LoVo (cell line): ENCODE results near the gene NALCN.

Source experiments
- DNase-seq: peaks from one replicate; pipeline ENCODE4 v3.0.0-alpha.2; 2016; ENCODE audit warnings: low spot score

NALCN gene

DNA sequence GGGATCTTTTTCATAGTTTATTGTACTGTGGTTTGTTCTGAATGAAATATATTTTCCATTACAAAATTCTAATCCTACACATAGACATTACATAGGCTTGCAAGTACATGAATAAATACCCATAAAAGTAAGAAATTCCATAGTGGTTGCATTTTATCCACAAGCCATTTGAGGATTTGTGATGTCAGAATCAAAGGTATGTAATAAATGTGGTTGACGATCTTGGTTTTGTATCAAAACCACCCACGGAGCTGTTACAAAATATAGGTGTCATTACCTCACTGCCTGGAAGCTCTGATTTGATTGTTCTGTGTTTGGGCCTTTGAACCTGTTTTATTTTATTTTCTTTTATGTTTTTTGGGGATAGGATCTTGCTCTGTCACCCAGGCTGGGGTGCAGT, 125.1 kb downstream of the NALCN start:
- no peak for DNase-seq

- DNase-seq, result no peak
Measured at GRCh38 chr13:101289764-101290163, 126.5 kb downstream of the NALCN start.

DNA sequence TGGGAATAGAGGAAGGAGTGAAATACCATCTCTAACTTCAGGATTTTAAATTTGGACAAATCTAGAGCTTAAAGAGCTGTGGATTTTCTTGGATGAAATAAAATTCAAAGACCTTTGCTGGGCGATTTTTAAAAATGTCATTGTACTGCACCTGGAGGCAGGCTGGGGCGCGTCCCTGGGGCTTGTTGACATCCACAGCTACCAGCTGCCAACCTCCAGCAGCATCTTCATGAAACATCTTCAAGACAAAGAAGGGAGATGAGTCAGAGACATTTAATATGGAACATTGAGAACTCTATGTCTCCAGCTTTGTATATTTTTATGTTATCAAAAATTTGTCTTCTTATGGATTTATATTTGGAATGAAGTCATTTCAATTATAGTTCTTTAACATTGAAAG, 132.5 kb downstream of the NALCN start:
- no peak for DNase-seq

DNA sequence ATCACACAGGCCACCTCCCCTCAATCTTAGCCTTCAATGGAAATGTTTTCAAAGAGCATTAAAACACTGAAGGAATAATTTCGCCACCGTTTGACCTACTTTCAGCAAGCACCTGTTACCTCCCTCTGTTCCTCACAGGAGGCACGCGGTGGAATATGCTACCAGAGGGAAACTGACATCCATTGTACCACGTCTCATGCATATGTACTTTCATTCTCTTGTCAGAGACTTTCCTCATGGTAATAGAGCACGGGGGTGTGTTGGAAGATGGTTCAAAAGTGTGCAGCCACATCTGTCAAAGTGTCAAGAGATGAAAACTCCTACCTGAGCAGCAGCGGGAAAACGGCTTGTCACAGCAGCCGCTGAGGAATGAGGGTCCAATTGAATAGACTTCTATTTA, 143.4 kb downstream of the NALCN start:
- DNase-seq, result no peak

GRCh38 chr13:101271681-101272245, 144.5 kb downstream of the NALCN start:
- DNase-seq, result no peak

GRCh38 chr13:101267656-101268055, 148.7 kb downstream of the NALCN start:
- DNase-seq, result no peak

- DNase-seq, result no peak
Measured at GRCh38 chr13:101265934-101266333, 150.4 kb downstream of the NALCN start.

DNA sequence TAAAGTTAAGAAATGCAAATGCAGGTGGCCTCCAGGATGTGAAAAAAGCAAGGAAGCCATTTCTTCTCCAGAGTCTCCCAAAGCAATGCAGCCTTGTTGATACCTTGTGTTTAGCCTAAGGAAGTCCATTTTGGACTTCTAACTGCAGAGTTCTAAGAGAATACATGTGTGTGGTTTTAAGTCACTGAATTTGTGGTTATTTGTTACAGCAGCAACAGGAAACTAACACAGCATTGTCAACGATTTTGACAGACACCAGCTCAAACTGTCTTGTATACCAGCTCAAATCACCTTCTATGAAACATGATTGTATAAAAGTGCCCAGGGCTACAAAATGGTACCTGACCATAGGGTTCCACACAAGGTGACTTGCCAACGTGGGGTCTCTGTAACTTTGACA, 151.4 kb downstream of the NALCN start:
- DNase-seq, result no peak

DNA sequence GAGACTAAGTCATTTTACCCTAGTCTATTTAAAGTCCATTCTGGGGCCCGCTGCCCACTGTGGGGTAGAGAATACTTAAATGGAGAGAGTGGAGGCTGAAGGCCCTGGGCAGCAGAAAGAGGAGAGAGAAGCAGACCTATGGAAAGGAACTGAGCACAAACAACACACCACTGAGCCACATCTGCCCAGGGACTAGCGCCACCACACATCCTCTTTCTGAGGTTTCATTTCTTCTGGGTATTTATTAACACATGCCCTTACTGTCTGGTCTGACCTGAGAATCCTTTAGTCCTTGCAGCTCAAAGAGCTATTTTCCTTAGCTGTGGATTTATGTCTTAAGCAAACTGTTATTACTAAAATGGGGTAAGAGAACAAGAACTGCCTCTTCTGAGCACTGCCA, 154.0 kb downstream of the NALCN start:
- DNase-seq, result no peak

DNA sequence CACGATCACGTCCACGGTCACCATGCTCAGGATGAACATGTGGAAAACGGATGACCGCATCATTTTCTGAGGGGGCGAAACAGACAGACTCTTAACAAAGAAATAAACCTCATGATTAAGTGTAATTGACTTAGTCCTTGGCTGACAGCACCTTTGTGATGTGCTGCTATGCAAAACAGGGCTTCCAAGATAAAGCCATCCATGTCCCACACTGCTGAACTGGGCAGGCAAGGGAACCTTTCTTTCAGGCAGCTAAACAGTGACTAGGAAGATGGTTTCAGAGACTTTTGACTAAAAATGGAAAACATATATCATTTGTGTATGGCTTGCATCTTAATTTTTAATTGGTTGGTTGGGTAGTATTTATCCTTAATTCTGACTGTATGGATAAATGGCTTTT, 157.8 kb downstream of the NALCN start:
- DNase-seq, result no peak

DNA sequence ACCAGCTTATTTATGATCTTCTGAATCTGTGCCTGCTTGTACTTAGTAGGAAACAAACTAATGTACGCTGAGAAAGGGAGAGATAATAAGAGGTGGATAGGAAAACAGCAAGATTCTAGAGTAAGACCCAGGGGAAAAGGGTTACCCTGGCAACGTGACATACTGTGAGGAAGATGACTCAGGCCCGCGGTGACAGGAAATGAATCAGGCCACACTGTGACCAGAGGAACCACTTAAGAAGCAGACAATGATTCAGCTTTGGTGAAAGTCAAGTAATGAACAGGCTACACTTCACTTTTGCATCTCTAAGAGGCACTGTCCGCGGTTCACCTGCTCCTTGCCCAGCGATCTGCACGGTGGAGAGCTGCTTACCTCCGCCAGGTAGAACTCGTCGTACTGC, 158.2 kb downstream of the NALCN start:
- DNase-seq, result peak; percentile 13

DNA sequence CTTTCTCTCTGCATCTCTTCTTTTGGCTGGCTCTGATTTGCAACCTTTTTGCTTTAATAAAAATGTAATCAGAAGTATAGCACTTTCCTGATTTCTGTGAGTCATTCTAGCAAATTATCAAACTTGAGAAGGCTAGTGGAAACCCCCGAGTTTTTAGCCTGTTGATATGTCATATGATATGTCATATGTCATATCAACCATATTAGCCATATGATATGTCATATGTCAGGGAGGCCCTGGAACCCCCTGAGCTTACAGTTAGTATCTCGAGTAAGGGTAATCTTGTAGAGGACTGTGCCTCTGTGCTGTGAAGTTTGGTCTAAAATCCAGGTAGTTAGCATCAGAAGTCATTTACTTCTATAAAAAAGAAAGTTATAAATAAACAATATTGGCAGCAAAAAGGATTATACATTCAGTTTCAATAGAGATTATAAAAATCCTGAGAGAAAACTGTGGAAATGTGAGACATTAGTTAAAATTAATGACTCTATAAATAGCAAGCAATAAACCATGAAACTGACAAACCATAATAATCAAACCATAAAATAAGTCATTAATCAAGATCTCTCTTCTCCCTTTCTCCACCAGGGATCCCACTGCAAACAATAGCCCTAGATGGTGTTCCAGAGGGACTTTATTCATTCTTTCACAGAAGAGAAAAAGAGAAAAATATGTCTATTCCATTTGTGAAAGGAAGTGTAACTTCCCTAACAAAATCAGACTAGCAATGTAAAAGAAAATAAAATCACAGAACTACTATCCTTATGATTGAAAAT, 167.4 kb downstream of the NALCN start:
- no peak for DNase-seq

DNA sequence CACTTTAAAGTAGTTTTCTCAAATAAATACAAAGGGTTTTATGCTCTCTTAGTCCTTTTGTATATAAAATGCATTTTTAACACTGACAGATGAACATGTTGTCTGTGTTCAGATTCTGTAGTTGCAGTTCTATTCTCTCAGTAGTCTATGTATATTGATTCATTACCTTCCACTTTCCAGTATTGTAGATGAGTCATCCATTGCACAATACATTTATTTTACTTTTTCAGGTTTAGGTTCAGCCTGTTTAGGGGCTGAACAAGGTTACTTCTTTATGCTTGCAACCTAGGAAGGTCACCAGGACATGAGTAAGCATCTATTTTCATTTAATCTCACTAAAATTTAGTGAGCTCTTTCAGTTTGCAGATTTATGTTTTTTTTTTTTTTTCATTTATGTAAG, 173.6 kb downstream of the NALCN start:
- no peak for DNase-seq

DNA sequence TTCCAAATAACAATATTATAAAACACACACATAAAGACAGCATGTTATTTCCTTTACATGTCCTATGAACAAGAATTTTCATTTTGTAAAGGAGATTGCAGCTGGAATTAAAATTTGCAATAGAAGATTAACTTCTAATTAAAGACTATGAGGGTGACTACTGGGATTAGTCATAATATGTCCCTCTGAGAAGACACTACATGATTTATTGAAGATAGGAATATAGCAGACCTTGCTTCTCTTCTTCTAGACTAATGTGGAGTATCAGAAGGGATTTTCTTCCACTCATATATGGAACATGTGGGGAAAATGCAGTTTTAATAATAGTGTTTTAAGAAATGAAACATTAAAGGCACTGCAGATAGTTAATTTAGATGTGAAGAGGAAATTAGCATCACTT, 177.8 kb downstream of the NALCN start:
- no peak for DNase-seq

DNA sequence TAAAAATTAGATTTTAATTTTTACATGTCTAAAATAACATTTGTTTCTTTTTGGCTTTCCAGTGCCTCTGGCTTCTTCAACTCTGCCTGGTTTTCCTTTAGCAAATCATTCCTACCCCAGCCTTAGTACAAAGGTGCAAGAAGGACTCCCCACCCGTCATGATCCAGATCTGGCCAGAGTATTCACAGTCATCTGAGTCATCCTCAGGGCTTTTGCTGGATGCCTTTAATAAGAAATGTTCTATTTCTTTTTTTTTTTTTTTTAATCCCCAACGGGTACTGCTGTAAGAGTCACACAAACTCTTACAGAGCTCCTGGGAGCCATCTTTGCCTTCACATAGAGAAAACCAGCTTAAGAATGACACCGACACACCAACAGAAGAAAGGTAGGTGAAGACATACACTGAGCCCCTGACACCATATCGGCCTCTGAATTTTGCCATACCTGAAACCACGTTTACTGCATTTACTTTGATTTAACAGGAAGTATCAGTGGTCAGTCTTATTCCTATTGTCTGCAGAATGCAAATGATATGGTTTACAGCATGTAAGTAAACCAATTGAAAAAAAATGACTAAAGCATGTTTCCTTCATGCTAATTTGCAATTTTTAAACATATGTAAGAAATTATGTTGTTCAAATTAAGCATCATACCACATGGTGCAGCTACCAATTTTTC, 184.4 kb downstream of the NALCN start:
- no peak for DNase-seq

DNA sequence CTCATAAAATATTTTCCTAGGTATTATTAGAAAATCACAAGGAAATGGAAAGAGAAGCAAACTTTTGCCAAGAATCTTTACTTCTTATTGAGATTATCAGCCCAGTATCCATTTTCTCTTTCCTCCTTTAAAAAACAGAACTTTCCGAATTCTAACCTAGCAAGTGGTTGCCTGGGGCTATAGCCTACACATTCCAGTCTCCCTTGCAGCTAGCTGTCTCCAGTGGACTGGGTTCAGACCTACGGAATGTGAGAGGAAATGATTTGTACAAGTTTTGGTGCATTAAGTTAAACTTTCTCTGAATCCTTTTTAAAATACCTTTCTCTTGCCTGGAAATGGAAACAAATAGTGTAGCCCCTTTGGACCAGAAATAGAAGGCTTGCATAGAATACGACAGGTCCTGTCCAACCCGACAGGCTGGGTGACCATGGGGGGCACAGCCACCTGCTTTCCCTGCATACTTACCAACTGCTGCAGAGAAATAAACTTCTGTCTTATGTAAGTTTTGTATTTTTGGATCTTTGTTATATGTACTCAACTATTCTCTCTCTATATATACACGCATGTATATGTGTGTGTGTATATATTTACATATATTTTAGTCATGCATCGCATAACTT, 185.9 kb downstream of the NALCN start:
- DNase-seq, result no peak

GRCh38 chr13:101219609-101220265, 196.6 kb downstream of the NALCN start:
- DNase-seq, result no peak

- no peak for DNase-seq
Measured at GRCh38 chr13:101218484-101218883, 197.8 kb downstream of the NALCN start.

- no peak for DNase-seq
Measured at GRCh38 chr13:101217086-101217485, 199.2 kb downstream of the NALCN start.

DNA sequence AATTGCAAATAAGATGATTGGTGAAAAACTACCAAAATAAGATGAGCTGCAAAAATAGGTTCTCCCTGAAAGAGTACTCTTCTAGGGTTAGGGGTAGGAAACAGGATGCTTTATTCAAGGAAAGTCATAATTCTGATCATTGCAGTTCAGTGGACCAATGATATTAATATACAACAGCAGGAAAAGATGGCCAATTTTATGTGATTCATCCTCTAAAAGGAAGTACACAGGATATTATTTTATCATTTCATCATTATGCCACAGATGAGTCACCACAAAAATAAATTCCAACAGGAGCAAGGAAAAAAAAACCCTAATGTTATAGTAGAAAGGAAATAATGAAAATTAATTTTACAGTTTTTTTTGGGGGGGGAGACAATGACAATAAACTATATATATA, 205.0 kb downstream of the NALCN start:
- DNase-seq, result no peak

DNA sequence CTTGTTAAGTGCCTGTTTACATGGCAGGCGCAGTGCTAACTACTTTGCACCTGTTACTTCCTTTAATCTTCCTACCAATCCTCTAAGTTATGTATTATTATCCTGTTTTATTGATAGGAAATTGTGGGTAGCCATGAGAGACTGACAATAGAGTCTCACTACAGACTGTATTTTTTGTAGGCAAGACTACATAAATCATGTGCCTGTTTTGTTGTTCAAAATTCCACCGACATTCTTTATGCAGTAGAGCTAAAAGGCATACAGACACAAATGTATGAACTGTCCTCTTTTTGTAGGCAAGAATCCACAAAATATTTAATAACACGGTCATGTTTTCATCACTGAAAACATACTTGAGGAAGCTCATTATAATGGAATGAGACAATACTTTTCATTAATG, 205.5 kb downstream of the NALCN start:
- DNase-seq, result no peak

DNA sequence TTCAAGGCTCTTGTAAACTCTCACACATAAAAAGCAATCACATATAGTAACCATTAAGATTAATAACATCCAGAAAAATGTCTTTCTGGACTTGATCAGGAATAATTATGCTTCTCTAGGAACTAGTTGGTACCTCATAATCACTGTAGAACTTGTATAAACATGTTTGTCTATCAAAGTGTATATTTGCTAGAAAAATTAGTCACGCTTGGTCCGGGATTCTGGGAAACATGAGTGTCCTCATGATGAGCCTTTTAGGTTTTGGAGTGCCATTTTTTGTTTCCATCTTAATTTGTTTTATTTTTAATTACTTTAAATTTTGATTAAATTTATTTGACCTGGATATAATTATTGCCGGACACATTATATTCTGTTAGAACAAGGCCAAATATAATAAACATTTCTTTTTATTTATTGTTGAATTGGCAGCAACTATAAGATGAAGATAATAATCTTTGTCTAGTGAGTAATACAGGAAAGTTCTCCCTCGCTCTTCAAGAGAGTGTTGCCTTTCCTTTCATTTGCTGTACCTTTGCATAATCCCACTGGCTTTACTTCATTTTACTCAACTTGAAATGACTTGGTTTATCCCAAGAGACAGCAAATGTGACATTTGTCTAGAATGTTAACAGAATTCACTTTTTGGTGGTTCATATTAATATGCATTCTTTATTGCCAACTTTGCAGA, 207.0 kb downstream of the NALCN start:
- DNase-seq, result no peak
